Cardiac muscle cell (in vitro differentiated cells and primary cell): ENCODE data around the gene USP43. TPM values are rescaled to one million over a fixed set of nuclear protein-coding genes. Genes with fewer than 3 reads are reported as not detected.

ENCODE experiments used
- DNase-seq, 2 donors: peaks; one replicate each; pipeline versions ENCODE4 v3.0.0 to v3.0.0-alpha.2; 2010 to 2017; ENCODE audit warnings: low read depth in 1 of 2, low spot score in 1 of 2
- H3K27ac ChIP-seq: fragments of 200-600 bp; sonication (generic); 2 replicates; pipeline ENCODE4 v1.5.1; 2016
- H3K27me3 ChIP-seq: fragments of 200-600 bp; sonication (generic); 2 replicates; pipeline ENCODE4 v1.6.0; 2016; ENCODE audit warnings: control low read depth
- H3K36me3 ChIP-seq: fragments of 200-600 bp; sonication (generic); 2 replicates; pipeline ENCODE4 v1.5.1; 2016; ENCODE audit warnings: control low read depth
- H3K4me1 ChIP-seq: fragments of 200-600 bp; sonication (generic); 2 replicates; pipeline ENCODE4 v1.8.1; 2017; ENCODE audit warnings: low read depth, mild to moderate bottlenecking, mixed run types
- H3K4me3 ChIP-seq: fragments of 200-600 bp; sonication (generic); 2 replicates; pipeline ENCODE4 v1.5.1; 2016; ENCODE audit warnings: mild to moderate bottlenecking
- H3K9me3 ChIP-seq: fragments of 200-600 bp; sonication (generic); 2 replicates; pipeline ENCODE4 v1.5.1; 2017; ENCODE audit warnings: low read depth, mild to moderate bottlenecking, control low read depth
- CTCF ChIP-seq: IDR thresholded peaks from 2 replicates; pipeline ENCODE4 v1.5.1; 2012; ENCODE audit warnings: low read depth, mild to moderate bottlenecking, low read length
- polyA plus RNA-seq: library from polyadenylated mRNA; unstranded; fragments of >200 nt; fragmentation: Nextera tagmentation; extraction: Ambion mirVana; gene quantifications from 2 replicates; pipeline ENCODE4 v1.2.1, GENCODE V29; 2016
- total RNA-seq: library from RNA; depleted of rRNA; stranded (reverse); fragments of >200 nt; gene quantifications from 2 replicates; pipeline ENCODE4 v1.2.3, GENCODE V29; 2016

Gene USP43
- total and polyA plus RNA-seq, 2 experiments from 2014 or later = 1.7 to 2.8 TPM

- H3K36me3 ChIP-seq = no peaks in the 10 kb centered on the region
- H3K27ac ChIP-seq = no peak overlapping the region
- DNase-seq = peak in 1 of 2 donors; percentile 6
- no peak overlapping the region for H3K4me3 ChIP-seq
- TF ChIP-seq CTCF = no peak
- H3K27me3 ChIP-seq = no peaks in the 10 kb centered on the region
- no peaks in the 10 kb centered on the region for H3K9me3 ChIP-seq
- peaks cover 15% of the 10 kb centered on the region for H3K4me1 ChIP-seq
These were observed 58.4 kb downstream of the USP43 start for GRCh38 chr17:9703781-9704082.

- Histone ChIP-seq H3K36me3 (no peaks in the 10 kb centered on the region), H3K4me3 (no peak overlapping the region), H3K27ac (no peak overlapping the region), H3K9me3 (no peaks in the 10 kb centered on the region), H3K27me3 (no peaks in the 10 kb centered on the region), H3K4me1 (peaks cover 15% of the 10 kb centered on the region)
- DNase-seq = no peak
- no peak for TF ChIP-seq CTCF
These were observed 60.4 kb downstream of the USP43 start for GRCh38 chr17:9705745-9706144.

- H3K27me3 ChIP-seq = no peaks in the 10 kb centered on the region
- H3K36me3 ChIP-seq = no peaks in the 10 kb centered on the region
- H3K27ac ChIP-seq = no peak overlapping the region
- H3K4me1 ChIP-seq = peaks cover 12% of the 10 kb centered on the region
- H3K4me3 ChIP-seq = no peak overlapping the region
- no peaks in the 10 kb centered on the region for H3K9me3 ChIP-seq
- TF ChIP-seq CTCF = no peak
- DNase-seq = no peak
These were observed 62.6 kb downstream of the USP43 start for GRCh38 chr17:9707948-9708347.

GRCh38 chr17:9714801-9715200, 69.5 kb downstream of the USP43 start:
- no peaks in the 10 kb centered on the region for H3K9me3 ChIP-seq
- H3K36me3 ChIP-seq = no peaks in the 10 kb centered on the region
- DNase-seq = no peak
- H3K4me3 ChIP-seq = no peak overlapping the region
- no peak for TF ChIP-seq CTCF
- no peak overlapping the region for H3K27ac ChIP-seq
- no peaks in the 10 kb centered on the region for H3K4me1 ChIP-seq
- H3K27me3 ChIP-seq = no peaks in the 10 kb centered on the region

GRCh38 chr17:9715503-9716016, 70.2 kb downstream of the USP43 start:
- Histone ChIP-seq H3K27ac (no peak overlapping the region), H3K4me1 (no peaks in the 10 kb centered on the region), H3K9me3 (no peaks in the 10 kb centered on the region), H3K36me3 (no peaks in the 10 kb centered on the region), H3K27me3 (no peaks in the 10 kb centered on the region), H3K4me3 (no peak overlapping the region)
- DNase-seq = no peak
- no peak for TF ChIP-seq CTCF

GRCh38 chr17:9725575-9725974, 80.3 kb downstream of the USP43 start:
- no peaks in the 10 kb centered on the region for H3K36me3 ChIP-seq
- H3K4me1 ChIP-seq = peaks cover 9% of the 10 kb centered on the region
- no peak overlapping the region for H3K27ac ChIP-seq
- DNase-seq = no peak
- no peak for TF ChIP-seq CTCF
- no peak overlapping the region for H3K4me3 ChIP-seq
- no peaks in the 10 kb centered on the region for H3K27me3 ChIP-seq
- H3K9me3 ChIP-seq = no peaks in the 10 kb centered on the region
